HG02852 (cell line): Measurements from ENCODE around the gene CRYL1.
A peak's percentile ranks its signal among the peaks of the same experiment; 100 is the strongest.

Experiments
- ATAC-seq: cut with Tn5 transposase; IDR thresholded peaks from one replicate; pipeline ENCODE4 v1.9.1; 2021; ENCODE audit warnings: mild to moderate bottlenecking, moderate library complexity; ENCODE audit not compliant: unreplicated experiment

Gene CRYL1

DNA sequence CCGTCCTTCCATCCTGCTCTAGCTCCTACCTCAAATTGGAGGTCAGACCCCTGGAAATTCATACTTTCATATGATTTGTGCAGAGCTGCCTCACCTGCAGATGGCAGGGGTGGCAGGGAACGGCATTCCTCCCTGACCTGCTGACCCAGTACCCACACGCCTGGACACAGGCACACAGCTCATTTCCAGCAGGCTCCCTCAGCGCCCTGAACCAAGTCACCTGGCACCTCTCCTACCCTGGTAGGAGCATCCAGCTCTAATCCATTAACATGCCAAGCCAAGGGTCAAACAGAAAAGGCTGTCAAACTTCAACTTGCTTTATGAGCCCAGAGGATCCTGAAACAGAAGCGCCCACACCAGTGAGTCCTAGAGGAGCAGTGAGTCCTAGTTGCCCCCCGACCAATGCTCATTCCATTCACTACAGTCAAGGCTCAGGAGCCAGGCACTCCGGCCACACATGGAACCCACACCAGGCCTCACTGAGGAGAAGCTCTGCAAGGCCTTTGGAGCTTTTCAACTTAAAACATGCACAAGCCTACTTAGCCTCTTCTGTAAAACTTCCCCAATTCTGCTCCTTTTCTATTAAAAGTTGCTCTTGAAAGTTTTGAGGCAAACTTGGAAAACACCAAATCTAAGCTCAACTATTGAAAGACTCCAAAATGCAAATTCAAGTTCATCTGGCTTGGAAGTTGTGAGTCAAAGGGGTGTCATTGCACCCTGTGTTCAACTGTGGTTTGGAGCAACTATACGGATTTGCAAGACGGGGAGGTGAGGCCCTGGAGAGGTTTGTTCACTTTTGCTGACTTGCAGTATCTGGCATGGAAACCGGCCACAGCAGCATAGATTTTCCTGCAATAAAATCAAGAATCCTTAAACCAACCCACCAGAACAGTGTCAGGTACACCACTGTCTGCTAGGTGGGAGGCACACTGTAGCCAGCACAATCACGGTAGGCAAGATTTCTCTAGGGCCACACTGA lies 96.7 kb downstream of the CRYL1 start:
- ATAC-seq = no peak

DNA sequence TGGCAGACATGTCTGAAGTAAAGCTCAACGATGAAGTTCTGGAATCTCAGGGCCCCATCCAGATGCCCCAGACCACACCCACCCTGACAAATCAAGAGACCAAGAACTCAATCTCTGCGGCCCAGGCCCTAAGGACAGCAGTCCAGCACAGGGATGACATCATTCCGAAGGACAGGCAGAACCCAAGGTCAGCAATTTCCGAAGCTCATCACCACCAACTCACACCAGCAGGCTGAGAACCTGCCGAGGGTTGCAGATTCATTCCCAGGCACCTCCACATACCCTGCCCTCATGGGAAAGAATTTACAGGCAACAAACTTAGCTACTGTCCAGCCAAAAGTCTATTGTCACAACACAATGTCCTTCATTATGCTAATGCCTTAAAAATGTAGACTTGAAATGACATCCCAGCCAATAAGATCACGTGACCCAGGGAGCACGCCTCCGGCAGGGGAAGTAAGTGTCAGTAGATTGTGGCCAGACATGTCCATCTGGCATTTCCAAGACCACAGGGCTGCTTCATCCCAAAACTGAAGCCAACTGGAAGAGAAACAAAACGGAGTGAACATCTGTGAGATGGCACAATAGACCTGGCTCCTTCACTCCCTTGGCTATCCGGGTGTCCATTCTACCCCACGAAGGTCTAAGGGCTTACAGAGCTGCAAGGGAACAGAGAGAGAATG lies 98.8 kb downstream of the CRYL1 start:
- ATAC-seq = no peak

DNA sequence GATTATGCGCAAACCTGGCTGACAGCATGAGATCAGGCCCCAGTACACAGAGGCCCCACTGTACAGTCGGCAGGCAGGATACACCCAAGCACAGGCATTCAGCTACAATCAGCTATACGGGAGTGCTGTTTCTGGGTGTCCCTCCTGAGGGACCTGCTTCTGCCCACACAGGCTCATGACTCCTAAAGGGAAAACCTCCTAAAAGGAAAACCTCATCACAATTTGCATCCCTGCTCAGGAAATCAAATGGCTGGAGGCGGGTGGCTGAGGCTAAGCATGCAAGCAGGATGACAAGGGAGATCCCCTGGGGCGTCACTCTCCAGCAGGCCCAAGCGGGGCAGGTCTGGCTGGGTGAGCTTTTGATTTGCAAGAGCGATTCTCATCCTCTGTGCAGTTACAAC lies 99.8 kb downstream of the CRYL1 start:
- peak; percentile 84 for ATAC-seq

DNA sequence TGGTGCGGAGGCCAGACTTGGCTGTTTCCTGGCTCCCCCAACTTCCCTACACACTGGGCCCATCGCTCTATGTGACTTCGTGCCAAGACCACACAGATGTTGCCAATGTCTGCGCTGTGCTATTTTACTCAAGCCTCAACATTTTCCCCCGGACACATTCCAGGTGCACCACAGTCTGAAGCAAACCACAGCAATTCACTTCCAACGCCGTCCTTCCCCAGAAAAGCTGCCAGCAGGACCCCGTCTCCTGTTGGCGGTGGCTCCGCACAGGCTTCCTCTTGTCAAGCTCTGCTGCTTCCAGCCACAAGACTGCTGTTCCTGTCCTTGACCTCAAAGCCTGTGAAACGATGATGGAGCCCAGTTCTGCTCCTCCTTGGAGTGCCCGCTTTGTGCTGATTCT lies 100.7 kb downstream of the CRYL1 start:
- ATAC-seq = no peak

- ATAC-seq = no peak
These were observed 101.2 kb downstream of the CRYL1 start for GRCh38 chr13:20424559-20424852.

DNA sequence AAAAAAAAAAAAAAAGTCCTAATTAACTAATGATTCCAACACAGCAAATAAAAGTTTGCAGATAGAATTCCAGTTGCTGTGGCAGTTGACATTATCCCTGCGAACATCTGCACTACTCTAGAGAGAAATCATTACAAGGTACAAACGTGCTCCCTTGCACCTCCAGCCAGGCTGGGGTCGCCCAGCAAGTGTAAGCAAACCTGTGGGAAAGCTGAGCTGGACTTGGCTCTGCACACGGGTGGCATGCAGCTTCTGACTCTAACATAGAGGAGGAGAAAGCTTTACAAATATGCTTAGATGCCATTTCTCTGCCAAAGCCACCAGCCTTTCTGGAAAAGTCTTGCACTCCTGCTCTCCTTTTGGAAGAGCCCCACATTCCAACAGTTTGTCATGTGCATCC lies 103.3 kb downstream of the CRYL1 start:
- no peak for ATAC-seq

- no peak for ATAC-seq
These were observed 104.7 kb downstream of the CRYL1 start for GRCh38 chr13:20420938-20421337.

- no peak for ATAC-seq
These were observed 106.7 kb downstream of the CRYL1 start for GRCh38 chr13:20418953-20419352.

DNA sequence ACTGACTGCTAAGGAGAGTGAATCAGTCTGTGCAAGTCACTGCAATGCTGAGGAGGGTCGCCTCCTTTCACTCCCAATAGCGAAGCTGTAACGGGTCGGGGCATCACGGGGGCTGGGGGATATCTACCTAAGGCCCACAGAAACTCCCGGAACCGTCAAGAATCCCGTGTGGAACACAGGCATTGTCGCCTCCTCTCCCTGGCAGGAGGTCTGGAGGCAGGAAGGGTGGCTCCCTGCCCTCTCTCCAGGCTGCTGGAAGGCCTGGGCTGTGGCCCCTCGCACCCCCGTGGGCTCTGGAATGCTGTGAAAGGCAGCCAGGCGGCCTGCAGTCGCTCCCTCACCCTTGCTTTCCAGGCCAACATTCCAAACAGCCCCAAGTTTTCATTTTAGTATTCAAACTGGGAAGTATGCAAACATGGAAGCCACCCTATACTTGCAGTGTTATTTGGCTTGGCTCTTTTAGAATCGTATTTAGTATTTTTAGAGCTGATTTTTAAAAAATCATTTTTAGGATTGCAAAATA lies 109.4 kb downstream of the CRYL1 start:
- no peak for ATAC-seq

- no peak for ATAC-seq
These were observed 110.0 kb downstream of the CRYL1 start for GRCh38 chr13:20415694-20416107.

- ATAC-seq = no peak
These were observed 110.4 kb downstream of the CRYL1 start for GRCh38 chr13:20415306-20415679.

DNA sequence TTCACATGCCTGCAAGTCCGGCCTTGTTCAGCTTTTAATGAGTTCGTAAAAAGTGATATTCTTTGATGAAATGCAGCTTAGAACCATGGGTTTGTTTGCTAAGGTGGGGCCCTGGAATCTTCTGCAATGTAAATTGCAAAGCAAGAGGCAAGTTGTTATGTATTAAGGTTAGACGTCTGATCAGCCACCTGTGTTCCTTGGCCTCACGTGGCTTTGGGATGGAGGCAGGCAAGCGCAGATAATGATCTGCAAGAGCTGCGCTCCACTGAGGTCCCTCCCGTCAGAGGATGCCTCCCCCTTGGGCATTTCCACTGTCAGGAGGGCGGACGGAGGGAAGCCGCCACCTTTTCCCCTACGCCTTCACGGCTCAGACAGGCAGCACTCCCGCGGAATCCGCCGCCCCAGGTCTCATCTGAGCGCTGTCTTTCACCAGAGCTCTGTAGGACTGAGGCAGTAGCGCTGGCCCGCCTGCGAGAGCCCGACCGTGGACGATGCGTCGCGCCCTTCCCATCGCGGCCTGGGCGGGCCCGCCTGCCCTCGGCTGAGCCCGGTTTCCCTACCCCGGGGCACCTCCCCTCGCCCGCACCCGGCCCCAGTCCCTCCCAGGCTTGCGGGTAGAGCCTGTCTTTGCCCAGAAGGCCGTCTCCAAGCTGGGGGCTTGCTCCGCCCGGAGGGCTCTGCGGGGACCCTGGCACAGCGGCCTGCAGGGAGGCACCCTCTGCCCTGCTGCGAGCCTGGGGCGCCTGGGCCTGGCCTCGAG lies 110.9 kb downstream of the CRYL1 start:
- no peak for ATAC-seq

DNA sequence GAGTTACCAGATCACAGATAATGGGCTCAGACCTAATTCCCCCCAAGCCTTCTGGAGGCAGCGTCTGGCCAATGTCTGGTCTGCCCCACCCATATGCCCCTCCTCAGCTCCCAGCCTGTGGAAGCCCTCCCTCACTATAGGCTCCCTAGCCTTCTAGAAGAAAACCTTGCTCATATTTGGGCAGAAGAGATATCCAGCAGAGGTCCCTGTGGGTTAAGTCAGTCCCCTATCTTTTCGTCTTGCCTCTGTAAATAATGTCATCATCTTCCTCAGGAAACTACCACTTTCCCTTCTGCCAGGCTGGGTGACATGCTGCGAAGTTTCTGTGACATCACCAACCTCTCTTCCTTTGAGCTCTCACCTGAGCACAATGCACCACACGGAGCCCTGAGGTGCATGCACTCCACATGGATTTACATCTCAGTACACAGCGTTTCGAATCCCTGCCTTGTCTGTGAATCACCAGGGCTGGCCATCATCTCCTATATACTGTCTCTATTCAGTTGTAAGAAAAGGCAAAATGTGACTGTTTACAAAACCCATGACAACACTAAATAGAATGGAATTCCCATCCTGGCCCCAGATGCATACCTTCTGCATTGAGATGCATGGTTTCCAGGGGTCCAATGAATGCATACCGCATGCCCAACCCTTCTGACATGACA lies 112.8 kb downstream of the CRYL1 start:
- no peak for ATAC-seq

DNA sequence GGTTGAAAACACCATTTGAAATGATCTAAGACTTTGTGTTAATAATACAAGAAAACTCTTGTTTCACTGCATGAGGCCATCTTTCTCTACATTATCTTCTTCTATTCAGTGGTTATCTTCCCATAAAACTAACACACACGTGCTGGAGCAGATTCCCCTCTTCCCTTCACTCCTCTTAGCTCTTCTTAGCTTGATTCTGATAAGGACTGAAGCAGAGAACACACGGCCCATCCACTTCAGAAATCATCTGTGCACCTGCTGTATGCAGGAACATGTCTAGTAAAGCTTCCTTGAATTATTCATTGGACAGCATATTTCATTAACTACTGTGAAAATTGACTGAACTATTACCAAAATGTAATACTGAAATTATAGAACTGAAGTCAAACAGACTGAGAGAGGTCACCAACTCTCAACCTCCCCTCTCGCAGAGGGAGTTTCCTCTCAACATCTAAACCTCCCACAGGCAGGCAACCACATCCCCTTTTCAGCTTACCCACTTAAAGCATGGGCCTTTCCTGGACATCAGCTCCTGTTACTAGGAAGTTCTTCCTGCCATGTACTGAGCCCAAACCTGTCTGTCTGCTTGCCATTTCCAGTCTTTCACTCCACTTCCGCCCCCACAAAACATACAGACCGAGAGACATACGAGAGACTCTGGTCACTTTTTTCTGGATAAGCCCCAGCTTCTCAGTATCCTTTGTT lies 113.9 kb downstream of the CRYL1 start:
- ATAC-seq = peak; percentile 97

DNA sequence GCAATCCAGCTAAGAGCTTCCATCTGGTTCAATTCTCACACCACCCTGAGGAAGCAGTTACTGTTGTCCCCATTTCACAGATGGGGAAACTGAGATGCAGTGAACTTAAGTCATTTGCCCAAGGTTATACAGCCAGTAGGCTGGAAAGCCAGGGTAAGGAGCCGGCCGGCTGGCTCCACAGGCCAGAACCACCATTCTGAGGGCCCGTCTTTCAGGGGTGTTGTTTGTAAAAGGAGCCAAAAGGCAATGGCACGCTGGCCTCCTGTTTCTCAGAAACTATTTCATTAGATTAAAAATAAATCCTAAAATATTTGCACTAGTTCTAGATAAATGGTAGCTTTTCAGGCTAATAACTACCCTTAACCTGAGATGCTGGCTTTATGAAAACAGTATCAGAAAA lies 114.9 kb downstream of the CRYL1 start:
- no peak for ATAC-seq

DNA sequence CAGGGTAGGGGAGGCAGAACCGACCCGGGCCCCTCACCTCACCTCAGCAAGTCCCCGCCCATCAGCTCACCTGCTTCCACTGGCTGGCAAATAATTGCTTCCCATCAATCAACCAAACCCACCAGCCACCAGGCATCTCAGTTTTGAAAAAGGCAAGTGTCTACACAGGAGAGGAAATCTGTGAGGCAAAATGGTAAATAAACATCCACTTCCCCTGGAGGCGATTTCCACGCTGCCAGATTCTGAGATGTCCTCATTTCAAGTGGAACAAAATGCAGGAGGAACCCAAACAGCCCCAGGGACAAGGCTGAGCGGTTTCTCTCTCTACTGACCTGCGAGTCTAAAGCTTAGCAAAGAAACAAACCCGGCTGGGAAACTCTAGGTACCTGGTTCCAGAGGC lies 117.5 kb downstream of the CRYL1 start:
- no peak for ATAC-seq

DNA sequence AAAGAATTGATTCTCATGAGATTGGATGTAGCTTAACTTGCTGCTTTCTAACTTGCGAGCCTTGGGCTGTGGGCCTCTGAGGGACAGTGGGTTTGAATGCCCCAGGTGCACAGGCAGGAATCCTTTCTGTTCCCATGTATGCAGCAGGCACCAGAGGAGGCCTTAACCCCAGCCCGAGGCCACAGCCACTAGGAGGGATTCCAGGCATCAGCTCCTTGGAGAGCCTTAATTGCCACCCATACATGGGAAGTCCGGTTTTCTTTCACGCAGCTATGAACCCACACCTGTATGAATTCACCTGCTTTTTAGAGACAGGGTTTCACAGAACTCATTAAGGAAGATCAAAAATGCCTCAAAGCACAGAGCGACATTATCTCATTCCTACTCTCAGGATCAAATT lies 117.9 kb downstream of the CRYL1 start:
- no peak for ATAC-seq

DNA sequence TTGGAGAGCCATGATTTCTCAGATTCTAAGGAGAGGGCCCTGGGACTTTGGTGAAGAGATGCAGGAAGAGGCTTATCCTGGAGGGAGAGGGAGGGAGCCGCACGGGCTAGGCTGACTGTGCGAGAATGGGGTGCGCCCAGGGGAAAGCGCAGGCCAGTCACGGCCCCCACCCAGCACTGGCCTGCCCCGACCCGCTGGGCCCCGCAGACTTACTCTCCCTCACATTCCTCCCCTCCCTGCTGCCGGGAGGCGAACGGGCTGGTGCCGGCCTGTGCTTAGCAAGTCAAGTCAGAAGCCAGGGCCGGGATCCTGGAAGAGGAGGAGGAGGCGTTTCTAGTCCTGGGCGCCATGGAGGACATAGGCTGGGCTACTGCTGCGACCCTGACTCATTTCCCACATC lies 120.0 kb downstream of the CRYL1 start:
- ATAC-seq = no peak

DNA sequence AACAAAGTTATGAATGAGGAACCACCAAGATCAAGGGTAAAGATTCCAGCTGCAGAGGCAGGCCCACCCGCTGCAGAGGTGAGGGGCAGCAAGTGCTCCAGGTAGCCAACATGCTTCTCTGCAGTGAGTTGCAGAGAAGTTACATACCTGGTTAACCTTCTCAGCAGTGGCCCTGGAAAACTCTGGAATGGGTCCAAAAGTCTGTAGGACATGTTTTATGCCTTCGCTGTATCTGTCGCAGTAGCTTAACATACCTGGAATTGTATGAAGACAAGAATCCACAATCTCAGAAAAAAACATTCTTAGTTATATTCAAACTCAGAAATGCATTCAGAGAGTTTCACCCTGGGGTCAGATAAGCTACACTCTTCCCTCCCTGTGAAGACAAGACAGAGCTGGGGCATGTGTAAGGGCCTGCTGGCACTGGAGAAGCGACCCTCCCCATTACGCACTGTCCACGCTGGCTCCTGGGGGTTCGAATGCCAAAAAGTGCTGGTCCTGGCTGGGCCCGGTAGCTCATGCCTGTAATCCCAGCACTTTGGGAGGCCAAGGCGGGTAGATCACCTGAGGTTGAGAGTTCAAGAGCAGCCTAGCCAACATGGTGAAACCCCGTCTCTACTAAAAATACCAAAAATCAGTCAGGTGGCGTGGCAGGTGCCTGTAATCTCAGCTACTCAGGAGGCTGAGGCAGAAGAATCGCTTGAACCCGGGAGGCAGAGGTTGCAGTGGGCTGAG lies 121.0 kb downstream of the CRYL1 start:
- ATAC-seq = no peak

DNA sequence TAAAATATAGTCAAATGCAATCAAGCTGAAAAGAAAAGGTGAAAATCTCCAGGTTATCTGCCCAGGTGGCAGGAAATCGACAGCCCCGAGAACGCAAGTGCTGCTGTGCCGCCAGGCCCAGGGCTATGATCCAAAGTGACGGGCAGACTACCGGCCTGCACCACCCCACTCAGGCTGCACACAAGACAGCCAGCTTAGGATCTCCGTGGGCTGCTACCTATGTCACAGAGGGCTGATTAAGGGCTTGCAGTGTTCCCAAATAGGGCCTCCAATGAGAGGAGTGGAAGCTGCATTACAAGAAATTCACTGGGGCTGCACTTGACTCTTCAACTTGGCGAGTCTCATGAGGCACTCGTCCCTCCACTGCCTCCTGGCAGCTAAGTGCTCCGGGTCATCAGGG lies 121.8 kb downstream of the CRYL1 start:
- ATAC-seq = no peak
